GM18868 (cell line): ENCODE measurements around the gene SRRM4.

ENCODE experiments used
- ATAC-seq: cut with Tn5 transposase; IDR thresholded peaks from one replicate; pipeline ENCODE4 v1.9.1; 2021; ENCODE audit warnings: mild to moderate bottlenecking, moderate library complexity; ENCODE audit not compliant: unreplicated experiment

SRRM4 gene

GRCh38 chr12:119115296-119115905 is 134.1 kb downstream of the SRRM4 start:
- no peak for ATAC-seq

GRCh38 chr12:119117936-119118335 is 136.6 kb downstream of the SRRM4 start:
- no peak for ATAC-seq

DNA sequence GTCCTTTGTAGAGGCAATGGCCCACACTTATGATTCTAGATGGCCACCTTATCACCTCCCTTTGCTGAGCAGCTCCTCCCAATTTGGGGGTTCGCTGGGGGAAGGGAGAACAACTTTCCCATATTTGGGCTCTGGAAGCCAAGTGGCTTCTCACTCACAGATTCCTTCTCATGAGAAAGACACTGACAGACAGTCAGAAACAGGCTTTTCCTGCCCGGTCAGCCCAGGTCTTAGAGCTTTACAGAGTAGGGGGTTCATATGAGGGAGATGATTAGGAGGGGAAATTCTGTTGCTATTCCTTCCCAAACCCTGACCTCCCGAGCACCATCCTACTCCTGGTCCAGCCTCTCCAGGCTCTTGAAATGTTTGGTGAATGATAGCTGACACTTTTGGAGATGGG is 137.3 kb downstream of the SRRM4 start:
- ATAC-seq: no peak

GRCh38 chr12:119122047-119122446 is 140.7 kb downstream of the SRRM4 start:
- no peak for ATAC-seq

DNA sequence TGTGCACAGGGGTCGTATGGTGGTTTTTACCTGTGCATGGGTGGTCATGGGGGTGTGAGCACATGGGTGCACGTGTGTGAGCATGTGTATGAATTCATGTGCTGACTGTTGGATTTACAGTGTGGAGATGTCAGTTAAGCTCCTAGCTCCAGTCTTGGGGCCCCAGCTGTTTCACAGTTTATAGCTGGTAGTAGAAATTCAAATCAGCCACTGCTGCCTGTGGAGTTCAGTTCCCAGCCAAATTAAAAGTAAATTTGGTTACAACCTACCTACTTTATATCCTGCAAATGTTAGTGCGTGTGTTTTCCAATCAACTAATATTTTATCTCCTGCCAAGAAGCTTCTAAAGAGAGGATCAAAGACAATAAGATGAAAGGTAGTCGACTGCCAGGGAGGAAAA is 141.4 kb downstream of the SRRM4 start:
- no peak for ATAC-seq

DNA sequence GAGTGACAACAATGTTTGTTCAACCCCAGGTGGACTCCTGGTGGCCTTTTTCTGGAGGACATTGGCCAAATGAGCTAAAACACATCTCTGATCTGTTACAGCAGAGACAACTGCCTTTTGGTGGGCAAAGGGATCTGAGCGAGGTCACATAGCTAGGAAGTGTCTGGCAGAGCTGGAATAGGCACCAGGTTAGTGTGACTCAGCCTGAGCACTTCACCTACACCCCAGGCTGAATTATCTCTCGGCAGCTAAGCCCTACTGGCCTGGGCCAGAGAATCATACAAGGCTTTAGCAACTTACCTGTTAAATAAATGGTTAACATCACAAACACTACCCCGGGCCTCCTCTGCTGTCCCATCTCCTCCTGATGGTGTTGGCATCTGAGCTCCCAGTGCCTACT is 147.2 kb downstream of the SRRM4 start:
- no peak for ATAC-seq

DNA sequence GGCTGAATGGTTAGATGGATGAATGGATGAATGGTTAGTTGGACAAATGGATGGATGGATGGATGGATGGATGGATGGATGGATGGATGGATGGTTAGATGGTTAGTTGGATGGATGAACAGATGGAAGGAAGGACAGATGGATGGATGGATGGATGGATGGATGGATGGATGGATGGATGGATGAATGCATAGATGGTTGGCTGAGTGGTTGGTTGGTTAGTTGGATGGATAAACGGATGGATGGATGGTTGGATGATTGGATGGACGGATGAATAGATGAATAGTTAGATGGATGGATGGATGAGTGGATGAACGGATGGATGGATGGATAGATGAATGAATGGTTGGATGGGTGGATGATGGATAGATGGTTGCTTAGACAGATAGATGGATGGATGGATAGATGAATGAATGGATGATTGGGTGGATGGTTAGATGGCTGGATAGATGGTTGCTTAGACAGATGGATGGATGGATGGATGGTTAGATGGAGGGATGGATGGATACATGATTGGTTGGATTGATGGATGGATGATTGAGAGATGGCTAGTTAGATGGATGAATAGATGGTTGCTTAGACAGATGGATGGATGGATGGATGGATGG is 148.6 kb downstream of the SRRM4 start:
- no peak for ATAC-seq

GRCh38 chr12:119130523-119130922 is 149.2 kb downstream of the SRRM4 start:
- no peak for ATAC-seq

- ATAC-seq: no peak
Measured at GRCh38 chr12:119134284-119135072, 153.1 kb downstream of the SRRM4 start.

DNA sequence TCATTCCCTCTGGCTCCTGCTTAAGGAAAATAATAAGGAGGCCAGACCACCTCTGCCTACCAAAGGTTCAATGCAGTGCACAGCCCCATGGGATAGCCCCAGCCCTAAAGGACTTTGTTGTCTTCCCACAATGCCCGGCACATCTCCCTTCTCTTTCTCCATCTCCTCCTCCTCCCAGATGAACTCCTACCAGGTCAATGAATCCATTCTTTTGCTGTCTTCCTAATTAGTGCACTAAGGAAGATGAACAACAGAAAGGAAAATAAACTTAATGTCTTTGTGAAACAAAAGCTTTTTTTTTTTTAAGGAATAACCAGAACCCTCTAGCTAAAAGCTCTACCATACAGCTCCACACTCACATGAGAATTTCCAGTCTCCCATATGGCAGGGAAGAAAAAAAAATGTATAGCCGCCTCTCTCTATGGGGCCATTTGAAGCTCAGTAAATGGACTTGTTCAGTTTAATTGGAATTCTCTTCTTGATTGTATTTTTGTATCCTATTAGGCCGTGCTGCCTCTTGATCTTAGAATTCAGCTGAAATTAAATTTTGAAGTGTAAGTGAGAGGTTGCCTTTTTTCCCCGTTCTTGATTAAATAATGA is 155.6 kb downstream of the SRRM4 start:
- no peak for ATAC-seq

- no peak for ATAC-seq
Measured at GRCh38 chr12:119139448-119139847, 158.1 kb downstream of the SRRM4 start.

- ATAC-seq: no peak
Measured at GRCh38 chr12:119145367-119145766, 164.0 kb downstream of the SRRM4 start.

DNA sequence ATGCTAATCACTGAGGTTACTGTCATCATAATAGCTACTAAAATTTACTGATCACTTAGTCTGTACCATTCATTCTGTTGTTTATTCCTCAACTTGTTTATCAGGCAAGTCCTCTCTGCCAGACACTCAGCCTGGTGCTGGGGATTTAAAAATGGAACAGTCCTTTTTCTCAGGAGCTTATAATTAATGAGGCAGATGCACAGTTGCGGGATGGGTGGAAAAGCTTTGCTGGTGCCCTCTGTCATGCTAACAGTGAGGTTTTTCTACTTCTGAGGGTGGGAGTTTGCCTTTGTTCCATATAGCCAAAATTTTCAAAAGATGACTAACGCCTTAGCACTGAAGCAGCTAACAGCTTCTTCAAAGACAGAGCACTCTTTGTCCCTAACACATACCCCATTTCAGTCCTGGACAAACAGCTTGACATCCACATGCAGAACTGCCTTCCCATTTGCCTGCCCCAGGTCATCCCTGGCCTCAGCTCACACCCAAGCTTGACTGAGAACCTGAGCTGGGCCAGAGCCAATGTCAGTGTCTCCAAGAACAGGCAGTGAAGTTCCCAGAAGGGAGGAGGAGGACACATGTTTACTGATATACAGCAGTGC is 166.6 kb downstream of the SRRM4 start:
- no peak for ATAC-seq

- ATAC-seq: no peak
Measured at GRCh38 chr12:119149270-119149669, 167.9 kb downstream of the SRRM4 start.

GRCh38 chr12:119151445-119152026 is 170.2 kb downstream of the SRRM4 start:
- ATAC-seq: no peak

GRCh38 chr12:119153477-119154434 is 172.4 kb downstream of the SRRM4 start:
- ATAC-seq: no peak

GRCh38 chr12:119154435-119154818 is 173.1 kb downstream of the SRRM4 start:
- ATAC-seq: no peak

DNA sequence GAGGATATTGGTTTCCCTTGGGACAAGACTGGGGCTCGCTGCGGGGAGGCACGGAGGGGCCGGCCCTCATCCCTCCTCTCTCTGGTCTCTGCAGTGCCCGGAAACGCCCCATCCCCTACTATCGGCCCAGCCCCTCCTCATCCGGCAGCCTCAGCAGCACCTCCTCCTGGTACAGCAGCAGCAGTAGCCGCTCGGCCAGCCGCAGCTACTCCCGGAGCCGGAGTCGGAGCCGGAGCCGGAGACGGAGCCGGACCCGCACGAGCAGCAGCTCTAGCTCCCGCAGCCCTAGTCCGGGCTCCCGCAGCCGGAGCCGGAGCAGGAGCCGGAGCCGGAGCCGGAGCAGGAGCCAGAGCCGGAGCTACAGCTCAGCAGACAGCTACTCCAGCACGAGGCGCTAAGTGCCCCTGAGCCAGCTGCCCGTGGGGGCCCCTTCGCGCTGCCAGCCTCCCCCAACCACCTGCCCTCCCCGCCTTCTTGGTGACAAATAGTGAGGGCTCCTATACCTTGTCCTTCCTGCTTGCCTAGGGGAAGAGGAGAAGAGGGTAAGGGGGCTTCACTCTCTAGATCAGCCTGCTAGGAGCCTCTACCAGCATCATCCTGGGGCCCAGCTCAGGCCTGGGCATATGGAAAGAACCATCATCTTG is 175.2 kb downstream of the SRRM4 start:
- ATAC-seq: no peak

GRCh38 chr12:119157528-119157927 is 176.2 kb downstream of the SRRM4 start:
- no peak for ATAC-seq
